ENCODE measurements around the gene RCAN2.
"Not testable (repeated sequence)": the region's sequence is repeated elsewhere in the genome, so short reads cannot be mapped to it uniquely, and the experiment has no call there.

RCAN2 gene

DNA sequence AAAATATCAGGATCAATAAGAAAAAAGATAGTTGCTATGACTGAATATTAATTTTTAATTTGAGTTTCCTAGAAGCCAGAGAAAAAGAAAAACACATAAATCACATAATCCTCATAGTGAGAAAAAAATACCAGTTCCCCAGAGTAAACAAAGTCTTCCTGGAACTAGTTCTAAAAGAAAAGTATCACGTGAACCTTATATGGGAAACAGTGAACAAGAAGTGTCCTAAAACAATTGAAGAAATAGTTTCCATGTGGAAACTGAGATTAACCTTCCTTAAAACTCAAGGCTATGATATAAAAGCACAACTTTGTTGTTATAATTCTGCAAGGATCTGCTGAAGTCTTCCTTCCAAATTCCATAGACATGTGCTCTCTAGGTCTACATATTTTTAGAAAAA, 50.6 kb downstream of the RCAN2 start:
- no peak for DNase-seq (ENCODE audit: low read depth in 2 of 2)

DNA sequence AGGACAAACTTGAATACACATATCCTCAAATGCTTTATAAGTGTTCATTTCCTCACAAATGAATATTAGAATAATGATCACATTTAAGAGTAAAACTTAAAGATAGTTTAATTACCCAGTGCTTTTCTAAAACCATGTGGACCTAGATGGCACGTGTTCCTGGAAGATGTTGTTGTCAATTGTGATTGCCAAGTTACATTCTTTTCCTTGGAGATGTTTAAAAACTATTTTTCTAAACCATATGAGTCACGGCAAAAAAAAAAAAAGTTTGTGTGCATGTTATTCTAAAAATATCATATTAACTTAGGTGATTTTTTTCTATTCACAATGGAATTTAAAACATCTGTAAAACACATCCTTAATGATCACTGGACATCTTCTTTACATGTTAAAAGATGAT, 51.1 kb downstream of the RCAN2 start:
- no peak for DNase-seq (ENCODE audit: low read depth in 2 of 2)

DNA sequence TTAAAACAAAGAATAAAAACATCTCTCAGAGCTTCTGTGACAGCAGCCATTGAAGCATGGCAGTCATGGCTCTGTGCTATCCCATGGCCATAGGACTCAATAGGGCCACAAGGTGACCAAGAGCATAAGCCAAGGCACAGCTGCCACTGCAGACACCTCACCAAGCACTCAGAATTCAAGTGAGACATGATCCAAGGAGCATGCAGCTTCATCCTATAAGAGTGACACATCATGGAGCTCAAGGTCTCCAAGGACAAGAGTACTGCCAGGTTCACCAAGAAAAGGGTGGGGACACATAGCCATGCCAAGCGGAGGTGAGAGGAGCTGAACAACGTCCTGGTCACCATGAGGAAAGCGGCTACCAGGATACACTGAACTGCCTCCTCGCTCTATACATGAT, 53.0 kb downstream of the RCAN2 start:
- no peak for DNase-seq (ENCODE audit: low read depth in 2 of 2)

GRCh38 chr6:46437671-46438221, 53.5 kb downstream of the RCAN2 start:
- DNase-seq (ENCODE audit: low read depth in 2 of 2), result no peak

GRCh38 chr6:46422619-46423018, 68.6 kb downstream of the RCAN2 start:
- DNase-seq (ENCODE audit: low read depth in 2 of 2), result no peak

DNA sequence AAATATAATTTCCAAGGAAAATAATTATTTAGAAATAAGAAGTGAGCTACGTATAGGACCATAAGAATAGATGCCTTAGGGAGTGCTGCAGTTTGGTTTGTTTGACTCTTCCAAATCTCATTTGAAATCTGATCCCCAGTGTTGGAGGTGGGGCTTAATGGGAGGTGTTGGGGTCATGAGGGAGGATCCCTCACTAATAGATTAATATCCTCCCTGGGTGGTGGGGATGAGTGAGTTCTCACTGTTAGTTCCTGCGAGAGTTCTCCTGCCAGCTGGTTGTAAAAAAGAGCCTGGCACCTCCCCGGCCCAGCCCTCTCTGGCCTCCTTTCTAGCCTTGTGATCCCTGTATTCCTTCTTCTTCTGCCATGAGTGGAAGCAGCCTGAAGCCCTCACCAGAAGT, 69.3 kb downstream of the RCAN2 start:
- no peak for DNase-seq (ENCODE audit: low read depth in 2 of 2)

DNA sequence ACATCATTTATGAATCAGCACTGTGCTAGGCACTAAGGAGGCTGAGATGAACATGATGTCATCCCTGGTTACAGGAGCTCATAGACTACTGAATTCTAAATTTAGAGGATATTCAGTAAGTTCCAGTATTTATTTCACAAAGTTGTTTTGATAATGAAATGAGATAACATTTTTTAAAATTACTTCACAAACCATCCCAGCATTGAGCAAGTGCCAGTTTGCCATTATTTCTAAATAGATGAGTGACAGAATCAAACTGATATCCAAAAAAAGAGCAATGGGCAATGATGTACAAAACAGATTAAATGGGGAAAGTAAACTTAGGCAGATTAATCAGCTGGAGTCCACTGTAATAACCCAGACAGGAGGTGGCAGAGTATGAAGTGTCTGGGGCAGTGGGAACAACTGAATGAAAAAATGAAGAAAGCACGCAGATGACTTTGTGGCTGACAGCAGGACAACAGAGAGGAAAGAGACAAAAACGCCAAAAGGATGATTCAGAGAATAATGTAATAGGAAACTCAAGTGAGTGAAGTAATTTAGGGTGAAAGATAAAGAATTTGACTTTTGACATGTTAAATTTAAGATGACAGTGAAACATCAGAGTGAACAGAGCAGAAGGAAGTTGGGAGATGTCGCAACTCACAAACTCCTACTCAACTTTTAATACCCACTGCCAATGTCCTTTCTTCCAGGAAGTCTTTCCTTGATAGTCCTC, 70.2 kb downstream of the RCAN2 start:
- no peak for DNase-seq (ENCODE audit: low read depth in 2 of 2)

GRCh38 chr6:46419576-46420002, 71.7 kb downstream of the RCAN2 start:
- peak in 1 of 2 donors; percentile 17 for DNase-seq (ENCODE audit: low read depth in 2 of 2)

GRCh38 chr6:46414398-46414797, 76.9 kb downstream of the RCAN2 start:
- DNase-seq (ENCODE audit: low read depth in 2 of 2), result no peak

DNA sequence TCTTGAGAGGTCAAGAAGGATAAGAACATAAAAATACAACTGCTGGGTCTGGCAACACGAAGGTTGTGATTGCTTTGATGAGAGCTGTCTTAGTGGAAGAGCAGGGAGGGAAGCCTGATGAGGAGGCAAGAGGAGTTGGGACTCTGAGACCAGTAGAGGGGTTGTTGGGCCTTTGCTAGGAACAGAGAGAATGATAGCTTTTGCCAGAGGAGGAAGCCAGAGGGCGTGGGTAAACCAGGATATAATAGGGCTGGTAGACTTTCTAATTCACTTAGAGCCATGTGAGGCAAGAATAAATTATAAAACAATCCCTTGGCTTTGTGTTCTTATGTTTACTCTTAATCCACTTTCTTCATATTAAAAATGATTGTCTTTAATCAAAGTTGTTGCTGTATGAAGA, 78.6 kb downstream of the RCAN2 start:
- no peak for DNase-seq (ENCODE audit: low read depth in 2 of 2)

DNA sequence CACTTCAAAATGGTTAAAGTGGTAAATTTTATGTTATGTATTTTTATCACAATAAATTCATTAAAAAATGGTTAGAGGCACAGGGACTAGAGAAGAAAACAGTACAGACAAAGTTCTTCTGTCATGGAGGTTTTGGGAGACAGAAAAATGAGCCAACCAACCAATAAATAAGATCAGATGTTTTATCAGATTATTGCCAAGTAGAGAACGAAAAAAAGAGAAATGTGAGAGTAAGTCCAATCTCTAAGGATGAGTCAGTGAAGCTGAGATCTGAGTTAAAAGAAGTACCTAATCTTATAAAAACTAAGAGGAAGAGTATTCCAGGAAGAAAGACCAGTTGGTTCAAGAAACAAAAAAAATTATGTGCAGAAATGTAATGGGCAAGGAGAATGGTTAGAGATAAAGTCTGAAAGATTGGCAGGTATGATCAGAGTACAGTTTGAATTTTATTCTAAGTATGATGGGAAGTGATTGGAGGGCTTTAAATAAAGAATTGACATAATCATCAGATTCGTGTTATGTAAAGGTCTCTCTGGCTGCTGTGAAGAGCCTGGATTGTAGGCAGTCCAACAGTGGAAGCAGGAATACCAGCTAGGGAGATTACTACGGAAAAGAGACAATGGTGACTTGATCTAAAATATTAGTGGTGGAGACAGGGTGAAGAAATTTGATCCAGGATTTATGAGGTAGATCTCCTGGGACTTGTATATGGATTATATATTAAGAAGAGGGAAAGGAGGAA, 79.6 kb downstream of the RCAN2 start:
- DNase-seq (ENCODE audit: low read depth in 2 of 2), result no peak

DNA sequence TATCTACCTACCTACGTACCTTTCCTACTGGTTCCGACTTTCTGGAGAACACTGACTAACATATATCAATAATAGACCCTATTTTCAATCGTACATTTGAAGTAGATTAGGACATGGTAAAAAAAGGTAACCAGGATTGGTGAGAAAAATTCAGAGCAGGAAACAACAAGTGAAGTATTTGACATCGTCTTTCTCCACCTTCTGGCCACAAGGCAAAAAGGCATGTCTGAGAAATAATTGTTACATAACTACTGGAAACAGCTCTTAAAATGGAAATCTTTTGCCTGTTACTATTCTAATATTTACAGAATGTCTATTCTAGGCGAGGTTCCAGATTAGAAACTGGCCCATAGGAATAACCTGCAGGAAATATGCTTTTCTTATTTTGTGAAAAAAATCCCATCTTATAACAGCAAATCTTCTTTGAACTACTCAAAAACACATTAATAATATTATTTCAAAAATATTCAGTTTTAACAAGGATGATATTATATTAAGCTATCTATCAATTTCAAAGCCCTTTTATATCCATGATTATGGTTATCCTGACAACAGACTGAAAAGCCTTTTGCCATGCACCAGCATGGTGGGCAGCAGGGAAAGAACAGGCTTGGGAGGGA, 80.8 kb downstream of the RCAN2 start:
- DNase-seq (ENCODE audit: low read depth in 2 of 2), result no peak

GRCh38 chr6:46407776-46408530, 83.3 kb downstream of the RCAN2 start:
- DNase-seq (ENCODE audit: low read depth in 2 of 2), result no peak

- DNase-seq (ENCODE audit: low read depth in 2 of 2), result no peak
Observed at GRCh38 chr6:46407246-46407645, 84.0 kb downstream of the RCAN2 start.

DNA sequence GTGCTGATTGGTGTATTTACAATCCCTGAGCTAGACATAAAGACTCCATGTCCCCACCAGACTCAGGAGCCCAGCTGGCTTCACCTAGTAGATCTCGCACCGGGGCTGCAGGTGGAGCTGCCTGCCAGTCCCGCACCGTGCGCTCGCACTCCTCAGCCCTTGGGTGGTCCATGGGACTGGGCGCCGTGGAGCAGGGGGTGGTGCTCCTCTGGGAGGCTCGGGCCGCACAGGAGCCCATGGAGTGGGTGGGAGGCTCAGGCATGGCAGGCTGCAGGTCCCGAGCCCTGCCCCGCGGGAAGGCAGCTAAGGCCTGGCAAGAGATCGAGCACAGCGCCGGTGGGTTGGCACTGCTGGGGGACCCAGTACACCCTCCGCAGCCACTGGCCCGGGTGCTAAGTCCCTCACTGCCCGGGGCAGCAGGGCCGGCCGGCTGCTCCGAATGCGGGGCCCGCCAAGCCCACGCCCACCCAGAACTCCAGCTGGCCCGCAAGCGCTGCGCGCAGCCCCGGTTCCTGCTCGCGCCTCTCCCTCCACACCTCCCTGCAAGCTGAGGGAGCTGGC, 85.5 kb downstream of the RCAN2 start:
- DNase-seq (ENCODE audit: low read depth in 2 of 2), result not testable (repeated sequence)

- DNase-seq (ENCODE audit: low read depth in 2 of 2), result no peak
Observed at GRCh38 chr6:46400898-46401297, 90.4 kb downstream of the RCAN2 start.

- no peak for DNase-seq (ENCODE audit: low read depth in 2 of 2)
Observed at GRCh38 chr6:46395530-46395929, 95.7 kb downstream of the RCAN2 start.

DNA sequence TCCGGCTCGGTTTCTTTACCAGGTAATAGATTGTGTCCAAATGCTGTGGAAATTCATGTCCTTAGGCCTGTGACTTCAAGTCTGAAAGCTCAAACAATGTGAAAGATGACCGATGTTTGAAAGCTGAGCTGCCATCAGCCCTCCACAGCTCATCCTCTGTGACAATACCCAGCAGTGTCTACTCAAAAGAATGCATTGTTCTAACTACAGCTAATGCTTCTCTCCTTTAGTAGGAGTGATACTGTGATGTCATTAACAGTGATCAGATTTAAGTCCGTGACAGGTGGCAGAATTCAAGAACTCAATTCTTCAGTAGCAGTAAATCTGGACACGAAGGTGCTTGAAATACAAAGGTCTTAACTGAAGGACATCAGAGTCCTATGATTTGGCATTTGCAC, 97.3 kb downstream of the RCAN2 start:
- no peak for DNase-seq (ENCODE audit: low read depth in 2 of 2)

DNA sequence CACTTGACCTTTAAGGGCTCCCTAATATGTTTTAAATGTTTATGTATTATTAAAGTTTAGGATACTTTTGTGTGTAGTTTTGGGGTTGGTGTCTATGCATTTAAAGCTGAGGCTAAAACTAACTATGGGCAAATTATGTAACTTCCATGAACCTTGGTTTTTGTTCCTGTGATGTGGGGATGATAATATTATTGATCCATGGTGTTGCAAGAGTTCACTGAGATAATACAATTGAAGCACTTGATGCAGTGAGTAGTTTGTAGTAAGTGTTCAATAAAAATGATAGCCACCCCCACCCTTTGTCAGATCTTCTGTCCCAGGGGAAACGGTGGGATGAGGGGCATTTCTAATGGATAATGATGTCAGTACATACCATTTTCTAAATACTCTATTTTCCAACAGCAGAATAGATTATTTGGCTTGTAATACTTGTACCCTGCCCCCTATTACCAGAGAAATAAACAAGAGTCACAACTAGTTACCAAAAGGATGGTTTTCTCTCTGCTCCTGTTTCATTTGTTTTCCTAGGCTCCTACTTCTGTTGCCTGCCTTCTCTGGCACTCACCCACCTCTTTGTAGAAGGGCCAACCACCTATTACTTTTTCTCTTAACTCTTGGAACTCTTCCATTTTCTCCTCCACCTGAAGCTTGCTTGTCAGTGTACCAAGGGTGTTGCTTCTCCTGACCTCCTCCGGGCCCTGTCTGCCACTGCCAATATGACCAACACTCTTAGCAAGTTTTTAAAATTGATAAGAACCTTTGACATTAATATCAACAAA, 97.9 kb downstream of the RCAN2 start:
- DNase-seq (ENCODE audit: low read depth in 2 of 2), result no peak

- no peak for DNase-seq (ENCODE audit: low read depth in 2 of 2)
Observed at GRCh38 chr6:46392294-46392693, 99.0 kb downstream of the RCAN2 start.
